Esophagus muscularis mucosa (tissue), 4 donors: ENCODE measurements around the gene TRAPPC2B. TPM values are rescaled to one million over a fixed set of nuclear protein-coding genes. Genes with fewer than 3 reads are reported as not detected.

Source experiments
- DNase-seq: peaks from one replicate; pipeline ENCODE4 v3.0.0-alpha.2; 2017; ENCODE audit errors: extremely low spot score
- H3K27ac ChIP-seq, 4 donors: fragments of 200-600 bp; sonication (generic); replicated peaks in 1 of 4; 1 replicate in 3 of 4; 2 replicates in 1 of 4; pipeline ENCODE4 v1.5.1; 2016 to 2019; ENCODE audit warnings: mild to moderate bottlenecking in 1 of 4
- H3K27me3 ChIP-seq, 4 donors: fragments of 200-600 bp; sonication (generic); one replicate each; pipeline versions ENCODE4 v1.5.1 to v1.6.0; 2016 to 2019
- H3K36me3 ChIP-seq, 4 donors: fragments of 200-600 bp; sonication (generic); one replicate each; pipeline ENCODE4 v1.5.1; 2016 to 2019
- H3K4me1 ChIP-seq, 4 donors: fragments of 200-600 bp; sonication (generic); one replicate each; pipeline ENCODE4 v1.5.1; 2016 to 2019
- H3K4me3 ChIP-seq, 4 donors: fragments of 200-600 bp; sonication (generic); 1 replicate in 2 of 4; 2 replicates in 2 of 4; pipeline ENCODE4 v1.5.1; 2016 to 2019; ENCODE audit warnings: mild to moderate bottlenecking in 4 of 4, moderate library complexity in 1 of 4
- H3K9me3 ChIP-seq, 4 donors: fragments of 200-600 bp; sonication (generic); 1 replicate in 3 of 4; 2 replicates in 1 of 4; pipeline ENCODE4 v1.5.1; 2016 to 2019
- EP300 ChIP-seq: sonication (generic); formaldehyde crosslinking; IDR thresholded peaks from one replicate; pipeline ENCODE4 v1.6.1; 2017; ENCODE audit warnings: antibody characterized with exemption
- POLR2A ChIP-seq: fragments of 450-650 bp; IDR thresholded peaks from one replicate; pipeline ENCODE4 v1.6.1; 2017; ENCODE audit warnings: antibody characterized with exemption, moderate library complexity, mild to moderate bottlenecking, low read depth
- POLR2AphosphoS5 ChIP-seq, 2 donors: sonication (generic); formaldehyde crosslinking; IDR thresholded peaks; one replicate each; pipeline ENCODE4 v1.6.1; 2017; ENCODE audit warnings: antibody characterized with exemption in 2 of 2
- WGBS: methylation state at CpG from one replicate; pipeline ENCODE4 v1.1.5; 2018; 5-methylcytosine and 5-hydroxymethylcytosine counted together
- intact Hi-C: fragments of 100-400 bp; cut with DNase I; formaldehyde crosslinking; loops from one replicate; pipeline ENCODE4 v1.15.1; 2023
- total RNA-seq, 4 donors: library from RNA; depleted of rRNA; stranded (reverse); fragments of >200 nt; gene quantifications; one replicate each; pipeline versions ENCODE4 v1.1.0 to v1.2.1, GENCODE V29; 2016
- TF ChIP-seq, protein P1 (sequence below), 3 experiments: fragments of 200-600 bp in 2 of 3; fragments of 450-650 bp in 1 of 3; sonication (generic) in 2 of 3; IDR thresholded peaks; one replicate each; pipeline ENCODE4 v1.5.1; 2017 to 2019; ENCODE audit warnings: antibody characterized with exemption in 3 of 3, mild to moderate bottlenecking in 2 of 3, moderate library complexity in 1 of 3

TRAPPC2B gene
- total RNA-seq, 4 donors from 2014 or later = 12.9 to 29.5 (median 20.2) TPM

DNA sequence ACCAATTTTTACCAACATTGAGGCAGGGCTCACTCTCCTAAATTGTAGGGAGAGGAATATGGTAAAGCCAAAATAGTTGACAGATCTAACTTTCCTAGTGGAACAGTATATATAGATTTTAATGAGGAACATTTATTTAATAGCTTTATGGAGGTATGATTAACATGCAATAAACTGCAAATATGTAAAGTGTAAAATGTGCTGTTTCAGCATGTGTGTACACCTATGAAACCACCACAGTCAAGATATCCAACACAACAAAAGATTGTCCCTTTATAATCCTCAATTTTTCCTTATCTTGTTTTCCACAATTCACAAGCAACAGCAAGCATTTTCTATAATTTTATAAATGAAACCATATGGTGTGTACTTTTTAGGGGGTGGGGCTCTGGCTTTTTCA lies 4.1 kb upstream of the TRAPPC2B start:
- intact Hi-C loops = loop anchor here (10.0 kb wide), 1 partner anchor 74 kb away; the partner anchor contains the start of gene ZNF460
- TF ChIP-seq POLR2AphosphoS5 (IDR thresholded peaks at IDR 0.05) (no peak), EP300 (no peak), POLR2A (no peak)
- TF ChIP-seq, protein P1, sequence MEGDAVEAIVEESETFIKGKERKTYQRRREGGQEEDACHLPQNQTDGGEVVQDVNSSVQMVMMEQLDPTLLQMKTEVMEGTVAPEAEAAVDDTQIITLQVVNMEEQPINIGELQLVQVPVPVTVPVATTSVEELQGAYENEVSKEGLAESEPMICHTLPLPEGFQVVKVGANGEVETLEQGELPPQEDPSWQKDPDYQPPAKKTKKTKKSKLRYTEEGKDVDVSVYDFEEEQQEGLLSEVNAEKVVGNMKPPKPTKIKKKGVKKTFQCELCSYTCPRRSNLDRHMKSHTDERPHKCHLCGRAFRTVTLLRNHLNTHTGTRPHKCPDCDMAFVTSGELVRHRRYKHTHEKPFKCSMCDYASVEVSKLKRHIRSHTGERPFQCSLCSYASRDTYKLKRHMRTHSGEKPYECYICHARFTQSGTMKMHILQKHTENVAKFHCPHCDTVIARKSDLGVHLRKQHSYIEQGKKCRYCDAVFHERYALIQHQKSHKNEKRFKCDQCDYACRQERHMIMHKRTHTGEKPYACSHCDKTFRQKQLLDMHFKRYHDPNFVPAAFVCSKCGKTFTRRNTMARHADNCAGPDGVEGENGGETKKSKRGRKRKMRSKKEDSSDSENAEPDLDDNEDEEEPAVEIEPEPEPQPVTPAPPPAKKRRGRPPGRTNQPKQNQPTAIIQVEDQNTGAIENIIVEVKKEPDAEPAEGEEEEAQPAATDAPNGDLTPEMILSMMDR (IDR thresholded peaks at IDR 0.05) = no peak
- Histone ChIP-seq H3K4me3 (no peak overlapping the region), H3K27me3 (no peaks in the 10 kb centered on the region), H3K36me3 (peaks cover 32 to 57% (median 50%) of the 10 kb centered on the region in 4 donors), H3K9me3 (peaks cover 0 to 69% (median 35%) of the 10 kb centered on the region in 4 donors), H3K27ac (no peak overlapping the region), H3K4me1 (peaks cover 10 to 15% (median 13%) of the 10 kb centered on the region in 4 donors)
- no peak for DNase-seq

DNA sequence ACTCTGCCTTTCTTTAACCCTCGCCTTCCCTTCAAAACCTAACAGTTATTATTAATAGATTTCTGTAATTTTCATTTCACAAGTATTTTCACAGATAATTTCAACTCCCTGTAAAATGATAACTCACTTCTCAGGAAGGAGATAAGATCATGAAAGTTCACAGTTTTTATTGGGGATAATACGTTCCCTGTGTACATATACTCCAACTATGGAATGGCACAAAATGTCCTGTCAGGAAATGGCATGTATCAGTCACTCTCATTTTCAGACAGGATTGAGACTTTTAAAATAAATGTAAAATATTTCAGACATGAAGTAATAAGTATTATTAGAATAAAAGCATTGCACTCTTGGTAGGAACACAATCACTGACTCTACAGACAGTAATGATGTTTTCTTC lies 932 bp upstream of the TRAPPC2B start:
- H3K9me3 ChIP-seq = peaks cover 0 to 38% (median 12%) of the 10 kb centered on the region in 4 donors
- H3K27me3 ChIP-seq = no peaks in the 10 kb centered on the region
- intact Hi-C loops = loop anchor here (2.0 kb wide), 1 partner anchor 26 kb away; the partner anchor contains the start of gene ZNF548
- H3K27ac ChIP-seq = peak overlapping the region; percentile 75 to 98 (median 95)
- peaks cover 14 to 22% (median 18%) of the 10 kb centered on the region in 4 donors for H3K4me1 ChIP-seq
- H3K4me3 ChIP-seq = peak overlapping the region; percentile 83 to 94 (median 86)
- TF ChIP-seq EP300 (no peak), POLR2A (no peak), POLR2AphosphoS5 (IDR thresholded peaks at IDR 0.05) (no peak)
- TF ChIP-seq, protein P1 (IDR thresholded peaks at IDR 0.05) = no peak
- H3K36me3 ChIP-seq = peaks cover 1 to 27% (median 21%) of the 10 kb centered on the region in 4 donors
- 77% methylated on average over 2 of the region's 2 CpGs for WGBS
- DNase-seq = no peak

DNA sequence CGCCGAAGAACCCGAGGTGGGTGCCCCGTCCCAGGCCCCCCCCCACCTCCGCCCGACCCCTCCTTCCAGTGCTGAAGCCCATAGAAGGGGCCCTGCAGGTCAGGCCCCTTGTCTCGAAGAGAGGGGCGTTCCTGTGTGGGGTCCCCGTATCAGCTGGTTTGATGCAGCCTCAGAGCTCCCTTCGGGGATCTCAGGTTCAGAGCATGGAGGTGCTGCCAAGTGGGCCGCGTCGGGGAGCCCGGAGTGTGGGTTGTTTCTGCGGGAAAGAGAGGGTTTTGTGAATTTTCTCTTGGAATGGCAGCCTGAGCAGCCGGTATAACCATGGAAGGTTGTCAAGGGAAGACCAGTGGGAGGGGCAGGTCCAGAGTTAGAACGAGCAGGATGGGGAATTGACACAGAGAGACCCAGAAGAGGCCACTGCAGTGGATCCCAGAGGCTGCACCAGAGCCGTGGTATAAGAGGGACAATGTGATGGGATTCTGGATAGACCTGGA lies 384 bp downstream of the TRAPPC2B start:
- Histone ChIP-seq H3K27ac (peak overlapping the region; percentile 93 to 98 (median 97)), H3K4me1 (peaks cover 14 to 24% (median 18%) of the 10 kb centered on the region in 4 donors), H3K36me3 (peaks cover 0 to 17% (median 9%) of the 10 kb centered on the region in 4 donors), H3K9me3 (peaks cover 0 to 25% (median 3%) of the 10 kb centered on the region in 4 donors), H3K4me3 (peak overlapping the region; percentile 83 to 94 (median 86)), H3K27me3 (no peaks in the 10 kb centered on the region)
- intact Hi-C loops = loop anchor here (2.0 kb wide), 1 partner anchor 25 kb away; the partner anchor contains the start of gene ZNF548
- WGBS = 1% methylated on average over 10 of the region's 18 CpGs
- no peak for DNase-seq
- TF ChIP-seq, protein P1 (IDR thresholded peaks at IDR 0.05) = no peak
- no peak for TF ChIP-seq POLR2A
- no peak for TF ChIP-seq POLR2AphosphoS5 (IDR thresholded peaks at IDR 0.05)
- TF ChIP-seq EP300 = no peak

DNA sequence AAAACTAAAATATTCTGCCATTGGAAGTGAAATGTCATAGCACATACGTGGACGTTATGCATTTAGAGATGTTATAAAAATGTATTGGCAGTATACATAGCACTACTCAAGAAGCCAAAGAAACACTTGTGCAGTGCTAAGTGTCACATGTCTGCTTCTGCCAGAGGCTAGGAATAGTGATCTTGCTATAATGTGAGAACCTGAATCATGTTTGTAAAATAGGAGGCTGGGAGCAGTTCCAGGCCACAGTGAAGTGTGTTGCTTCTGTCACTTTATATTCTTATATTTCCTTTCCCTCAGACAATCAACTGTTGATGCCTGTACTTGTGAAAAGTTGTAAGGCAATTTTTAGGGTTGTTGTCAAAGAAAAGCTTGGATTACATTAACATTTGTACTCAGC lies 3.4 kb downstream of the TRAPPC2B start:
- H3K4me3 ChIP-seq = no peak overlapping the region
- TF ChIP-seq EP300 (no peak), POLR2A (no peak), POLR2AphosphoS5 (IDR thresholded peaks at IDR 0.05) (no peak)
- TF ChIP-seq, protein P1 (IDR thresholded peaks at IDR 0.05) = no peak
- intact Hi-C loops = no loop called here
- H3K9me3 ChIP-seq = no peaks in the 10 kb centered on the region
- H3K27ac ChIP-seq = no peak overlapping the region
- peaks cover 14 to 24% (median 18%) of the 10 kb centered on the region in 4 donors for H3K4me1 ChIP-seq
- WGBS = 95% methylated on average over 2 of the region's 2 CpGs
- peaks cover 2 to 19% (median 7%) of the 10 kb centered on the region in 4 donors for H3K36me3 ChIP-seq
- DNase-seq = no peak
- no peaks in the 10 kb centered on the region for H3K27me3 ChIP-seq
